Activated T-cell treated with anti-CD3 and anti-CD28 coated beads for 48 hours (primary cell): ENCODE results near the gene RXRB.
A peak's percentile ranks its signal among the peaks of the same experiment; 100 is the strongest.
"Not testable (repeated sequence)": the region's sequence is repeated elsewhere in the genome, so short reads cannot be mapped to it uniquely, and the experiment has no call there.

Experiments
- DNase-seq: peaks from one replicate; pipeline ENCODE4 v3.0.0-alpha.2; 2020; ENCODE audit warnings: low read depth

RXRB gene

DNA sequence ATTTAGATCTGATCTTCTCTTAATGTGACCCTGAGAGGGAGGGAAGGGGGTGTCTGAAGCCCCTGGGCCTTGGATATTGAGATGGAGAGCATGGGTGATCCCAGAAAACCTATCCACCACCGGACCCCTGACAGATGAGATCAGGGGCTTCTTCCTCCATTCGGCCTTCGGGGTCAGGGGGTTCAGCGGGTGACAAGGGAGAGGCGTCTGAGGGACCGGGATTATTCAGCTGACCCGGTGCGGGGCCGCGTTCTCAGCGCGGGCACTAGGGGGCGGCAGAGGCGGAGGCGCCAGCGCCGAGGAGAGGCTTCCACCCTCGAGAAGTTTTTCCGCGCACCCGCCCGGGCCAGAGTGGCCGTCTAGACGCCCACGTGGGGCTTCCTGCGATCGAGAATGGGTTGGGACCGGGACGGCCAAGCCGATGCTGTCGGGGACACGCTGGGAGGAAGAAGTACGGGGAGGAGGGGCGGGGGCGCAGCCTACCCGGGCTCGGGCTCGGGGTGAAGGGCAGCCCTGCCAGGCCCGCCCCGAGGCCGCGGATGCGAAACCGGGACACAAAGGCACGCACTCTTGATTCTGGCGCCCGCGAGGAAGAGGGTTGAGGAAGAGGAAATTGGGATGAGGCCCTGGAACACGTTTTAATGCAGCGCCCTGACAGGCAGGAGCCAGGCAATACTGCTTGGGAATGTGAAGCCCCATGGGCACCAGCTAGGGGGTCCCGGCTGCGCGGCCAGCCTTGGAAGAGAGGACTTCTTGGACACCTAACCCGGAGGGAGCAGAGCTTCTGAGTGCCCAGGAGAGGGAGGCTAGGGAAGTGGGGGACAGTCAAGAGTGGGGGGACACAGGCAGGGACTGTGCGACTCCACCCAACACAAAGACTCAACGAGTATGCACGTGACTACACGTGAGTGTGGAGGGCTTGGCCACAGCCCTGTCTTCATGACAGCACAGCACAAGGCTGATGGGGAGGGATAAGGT lies 38.8 kb downstream of the RXRB start:
- peak; percentile 85 for DNase-seq

DNA sequence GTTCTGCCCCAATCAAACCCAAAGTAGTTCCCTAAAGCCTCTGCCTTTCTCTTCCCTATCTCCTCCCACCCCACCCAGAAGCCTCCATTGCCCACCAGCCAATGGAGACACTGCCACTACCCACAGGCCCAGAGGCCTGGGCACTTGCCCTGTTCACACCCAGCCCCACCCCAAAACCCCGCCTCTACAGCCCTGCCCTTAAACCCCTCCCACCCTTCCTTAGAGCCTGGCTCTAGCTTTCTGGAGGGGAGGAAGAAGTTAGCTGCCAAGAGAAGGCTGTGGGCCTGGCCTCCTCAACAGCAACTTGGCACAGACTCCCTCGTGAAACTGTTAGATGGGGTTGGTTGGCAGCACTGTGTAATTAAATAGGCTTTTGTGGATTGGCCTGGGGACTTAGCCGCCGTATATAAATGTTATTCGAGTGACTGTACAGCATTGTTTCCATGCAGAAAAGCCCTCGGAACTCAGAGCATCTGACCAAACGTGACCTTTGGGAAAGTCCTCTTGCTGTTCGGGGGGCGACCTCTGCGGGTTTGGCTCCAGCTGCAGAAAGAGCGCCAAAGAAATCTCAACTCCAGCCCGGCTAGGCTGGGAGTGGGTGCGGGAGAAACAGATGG lies 39.6 kb downstream of the RXRB start:
- no peak for DNase-seq

DNA sequence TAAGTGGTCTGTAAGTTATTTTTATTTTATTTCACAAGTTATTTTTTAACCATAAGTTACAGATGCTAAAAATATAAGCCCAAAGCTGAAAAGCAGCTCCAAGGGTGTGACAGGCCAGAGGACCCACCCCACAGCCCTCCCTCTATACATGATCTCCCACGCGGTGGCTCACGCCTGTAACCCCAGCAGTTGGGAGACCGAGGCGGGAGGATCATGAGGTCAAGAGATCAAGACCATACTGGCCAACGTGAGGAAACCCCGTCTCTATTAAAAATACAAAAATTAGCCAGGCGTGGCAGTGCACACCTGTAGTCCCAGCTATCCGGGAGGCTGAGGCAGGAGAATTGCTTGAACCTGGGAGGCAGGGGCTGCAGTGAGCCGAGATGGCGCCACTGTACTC lies 40.4 kb downstream of the RXRB start:
- no peak for DNase-seq

GRCh38 chr6:33156964-33157363 lies 43.5 kb downstream of the RXRB start:
- DNase-seq = no peak

GRCh38 chr6:33156561-33156960 lies 43.9 kb downstream of the RXRB start:
- DNase-seq = no peak

DNA sequence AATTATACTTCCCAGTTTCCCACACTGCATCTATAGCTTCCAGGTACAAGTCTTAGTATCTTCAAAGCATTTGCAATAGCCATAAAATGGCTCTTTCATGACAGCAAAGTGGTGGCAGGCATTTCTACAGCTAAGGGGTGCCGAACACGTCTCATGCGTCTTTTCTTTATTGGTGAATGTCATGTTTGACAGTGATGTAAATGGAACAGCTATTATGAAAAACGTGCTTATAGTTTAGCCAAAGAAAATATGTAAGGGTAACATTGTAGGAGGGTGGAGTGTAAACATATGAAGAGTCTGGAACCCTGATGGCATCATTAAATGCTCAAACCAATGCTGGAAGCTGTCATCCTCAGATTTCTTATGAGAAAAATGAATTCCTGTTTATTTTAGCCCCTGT lies 46.1 kb downstream of the RXRB start:
- no peak for DNase-seq

- no peak for DNase-seq
Measured at GRCh38 chr6:33151050-33151449, 49.4 kb downstream of the RXRB start.

DNA sequence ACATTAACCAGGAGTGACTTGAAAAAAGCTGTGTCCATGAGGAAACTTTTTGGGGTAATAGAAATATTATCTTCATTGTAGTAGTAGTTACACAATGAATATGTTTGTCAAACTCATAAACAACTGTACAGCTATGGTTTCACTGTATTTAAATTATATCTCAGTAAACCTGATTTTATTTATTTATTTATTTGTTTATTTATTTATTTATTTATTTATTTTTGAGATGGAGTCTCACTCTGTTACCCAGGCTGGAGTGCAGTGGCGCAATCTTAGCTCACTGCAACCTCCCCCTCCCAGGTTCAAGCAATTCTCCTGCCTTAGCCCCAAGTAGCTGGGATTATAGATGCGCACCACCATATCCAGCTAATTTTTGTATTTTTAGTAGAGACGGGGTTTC lies 49.9 kb downstream of the RXRB start:
- not testable (repeated sequence) for DNase-seq

DNA sequence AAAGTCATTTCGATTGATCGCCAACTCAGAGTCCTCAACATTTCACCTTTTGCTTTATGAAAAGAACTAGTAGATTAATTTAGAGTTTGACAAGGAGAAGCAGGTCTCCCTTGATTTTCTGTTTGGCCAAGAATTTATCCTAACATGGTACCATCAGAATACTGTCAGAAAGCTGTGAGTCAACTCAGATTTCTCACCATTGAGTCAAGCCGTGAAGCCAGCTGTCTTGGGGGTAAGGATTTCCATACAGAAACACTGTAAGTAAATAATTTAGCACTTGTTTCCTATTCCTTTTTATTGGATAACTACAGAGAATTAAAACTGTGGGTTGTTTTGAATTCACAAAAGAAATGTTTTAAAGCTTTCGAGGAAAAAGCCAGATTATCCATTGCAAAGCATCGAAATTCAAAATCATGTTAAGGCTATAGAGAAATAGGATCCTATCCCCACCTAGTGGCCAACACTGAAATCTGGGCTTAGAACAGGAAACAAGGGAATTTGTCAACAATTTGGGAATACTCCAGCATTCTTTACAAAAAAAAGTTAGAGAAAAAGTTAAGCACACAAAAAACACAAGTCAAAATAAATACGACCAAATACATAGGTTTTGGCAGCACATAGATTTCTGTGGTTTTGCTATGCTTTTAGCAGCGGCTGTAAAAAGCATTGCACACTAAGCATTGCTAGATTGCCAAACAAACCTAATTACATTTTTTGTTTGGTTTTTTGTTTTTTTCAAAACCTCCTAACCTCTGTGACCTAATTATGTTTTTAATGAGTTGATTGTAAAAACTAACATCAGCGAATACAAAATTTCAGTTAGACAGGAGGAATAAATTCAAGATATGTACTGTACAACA lies 52.4 kb downstream of the RXRB start:
- no peak for DNase-seq

DNA sequence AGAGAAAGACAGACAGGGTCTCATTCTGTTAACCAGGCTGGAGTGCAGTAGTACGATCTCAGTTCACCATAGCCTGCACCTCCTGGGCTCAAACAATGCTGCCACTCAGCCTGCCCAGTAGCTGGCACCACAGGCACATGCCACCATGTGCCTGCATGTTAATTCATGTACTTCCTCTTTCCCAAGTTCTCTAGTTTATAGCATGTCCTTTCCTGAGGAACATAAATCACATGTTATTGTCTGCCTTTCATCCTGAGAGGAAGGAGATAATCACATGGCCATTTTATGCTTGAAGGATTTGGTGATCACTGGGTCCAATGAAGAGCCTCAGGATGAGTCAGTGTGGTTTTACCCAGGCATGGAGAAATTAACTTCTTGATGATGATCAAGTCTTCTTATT lies 56.1 kb downstream of the RXRB start:
- DNase-seq = no peak
